Keratinocyte (primary cell): ENCODE measurements around the gene CNOT6.

ENCODE experiments used
- CTCF ChIP-seq, 3 experiments: IDR thresholded peaks in 1 of 3; conservative IDR thresholded peaks in 1 of 3; optimal IDR thresholded peaks in 1 of 3; 2 replicates in 2 of 3; 3 replicates in 1 of 3; pipeline versions ENCODE3 to v1.5.1; 2011; ENCODE audit warnings: low read length in 3 of 3, mild to moderate bottlenecking in 3 of 3, moderate library complexity in 2 of 3, control low read depth in 1 of 3, inconsistent platforms in 1 of 3; ENCODE audit not compliant: insufficient read depth in 2 of 3; ENCODE audit errors: extremely low read depth in 1 of 3
- EZH2 ChIP-seq: IDR thresholded peaks from one replicate; pipeline ENCODE4 v1.6.1; 2012; ENCODE audit warnings: inconsistent platforms, mild to moderate bottlenecking, low read length, moderate library complexity

GRCh38 chr5:180608572-180609310 is 114.6 kb downstream of the CNOT6 start:
- TF ChIP-seq CTCF (optimal IDR thresholded peaks at IDR 0.05 in 1 of 3, IDR thresholded peaks at IDR 0.05 in 1 of 3, conservative IDR thresholded peaks at IDR 0.05 in 1 of 3; ENCODE audit: extremely low read depth in 1 of 3, insufficient read depth in 2 of 3, low read length in 3 of 3) = no peak
- TF ChIP-seq EZH2 = no peak
